Esophagus squamous epithelium (tissue), 4 donors: ENCODE data around the gene METAP2.

Source experiments
- CTCF ChIP-seq, 6 experiments: fragments of 450-650 bp in 4 of 6; fragments of 200-600 bp in 2 of 6; sonication (generic) in 2 of 6; IDR thresholded peaks; one replicate each; pipeline ENCODE4 v1.5.1; 2016 to 2019; ENCODE audit warnings: antibody characterized with exemption in 6 of 6, mild to moderate bottlenecking in 4 of 6, moderate library complexity in 4 of 6
- POLR2A ChIP-seq, 4 donors: fragments of 450-650 bp; IDR thresholded peaks; one replicate each; pipeline ENCODE4 v1.6.1; 2017; ENCODE audit warnings: antibody characterized with exemption in 4 of 4, mild to moderate bottlenecking in 4 of 4, moderate library complexity in 3 of 4

DNA sequence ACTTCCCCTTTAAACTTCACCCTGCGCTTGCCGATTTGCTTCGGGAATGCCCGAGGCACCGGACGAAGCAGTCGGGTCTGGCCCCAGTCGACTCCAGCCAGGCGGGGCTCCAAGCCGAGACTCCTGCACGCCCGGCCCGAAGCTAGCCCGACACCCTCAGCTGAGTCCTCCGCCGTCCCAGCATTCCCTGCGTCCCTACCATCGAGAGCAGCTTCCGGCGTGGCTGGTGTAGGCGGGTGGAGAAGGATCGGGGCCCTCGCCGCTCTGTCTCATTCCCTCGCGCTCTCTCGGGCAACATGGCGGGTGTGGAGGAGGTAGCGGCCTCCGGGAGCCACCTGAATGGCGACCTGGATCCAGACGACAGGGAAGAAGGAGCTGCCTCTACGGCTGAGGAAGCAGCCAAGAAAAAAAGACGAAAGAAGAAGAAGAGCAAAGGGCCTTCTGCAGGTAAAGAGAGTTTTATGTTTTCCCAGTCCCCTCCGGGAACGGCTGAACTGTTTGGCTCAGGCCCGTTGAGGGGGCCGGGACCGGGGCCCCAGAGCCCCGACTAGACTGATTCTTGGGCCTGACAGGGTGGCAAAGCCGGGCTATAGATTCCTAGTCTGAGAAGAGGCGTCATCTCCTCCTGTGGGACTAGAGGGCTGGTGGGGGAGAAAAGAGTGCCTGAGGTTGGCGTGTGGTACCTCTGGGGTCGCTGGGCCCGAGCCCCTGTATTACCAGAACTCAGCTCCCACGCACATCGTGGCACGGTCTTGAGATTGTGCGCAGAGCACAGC, at the start of gene METAP2:
- peak in 2 of 6 experiments; percentile 4 to 11 for TF ChIP-seq CTCF (IDR thresholded peaks at IDR 0.05)
- TF ChIP-seq POLR2A (IDR thresholded peaks at IDR 0.05), result peak in 3 of 4 donors; percentile 31 to 94 (median 93)
